Renal cortex interstitium (tissue), 3 donors: ENCODE data around the gene GOLGA6L24. TPM values are rescaled to one million over a fixed set of nuclear protein-coding genes. Genes with fewer than 3 reads are reported as not detected.

Experiments
- polyA plus RNA-seq, 3 donors: library from polyadenylated mRNA; unstranded; fragments of 120-200 nt; gene quantifications; one replicate each; pipeline ENCODE4 v1.2.1, GENCODE V29; 2013; ENCODE audit not compliant: insufficient read length in 3 of 3

GOLGA6L24 gene
- polyA plus RNA-seq, 3 donors, result not detected

Other genes starting within 250 kb of the GOLGA6L24 start
- gene HERC2, start 35.9 kb downstream of the GOLGA6L24 start, polyA plus RNA-seq, result 10 to 100 TPM; 47.0 to 59.4 (median 53.9) TPM
- gene GOLGA8F, start 20.6 kb upstream of the GOLGA6L24 start, polyA plus RNA-seq, result under 1 TPM in 1 of 3 donors, not detected in 2; 0.05 TPM
- gene GOLGA8G, start 174.9 kb upstream of the GOLGA6L24 start, polyA plus RNA-seq, result under 1 TPM; 0.03 to 0.08 (median 0.06) TPM
- not detected for gene GOLGA6L25, start 195.5 kb upstream of the GOLGA6L24 start, polyA plus RNA-seq